Measurements from ENCODE around the gene RASL11B.
"Not testable (repeated sequence)": the region's sequence is repeated elsewhere in the genome, so short reads cannot be mapped to it uniquely, and the experiment has no call there.

RASL11B gene

GRCh38 chr4:52861879-52862616, at the start of gene RASL11B:
Gene RASL11B, plus strand, starts transcription at chr4:52862317. Its CDS starts 191 bp downstream, at chr4:52862508.
- peak; percentile 73 for DNase-seq

- DNase-seq = no peak
Observed at GRCh38 chr4:52813546-52813945, 48.6 kb upstream of the RASL11B start.

GRCh38 chr4:52822583-52822971, 39.5 kb upstream of the RASL11B start:
- no peak for DNase-seq

- DNase-seq = no peak
Observed at GRCh38 chr4:52822972-52823701, 39.0 kb upstream of the RASL11B start.

- no peak for DNase-seq
Observed at GRCh38 chr4:52823702-52824092, 38.4 kb upstream of the RASL11B start.

- no peak for DNase-seq
Observed at GRCh38 chr4:52824270-52824602, 37.9 kb upstream of the RASL11B start.

GRCh38 chr4:52824603-52825459, 37.3 kb upstream of the RASL11B start:
- no peak for DNase-seq

- DNase-seq = no peak
Observed at GRCh38 chr4:52825460-52826090, 36.5 kb upstream of the RASL11B start.

GRCh38 chr4:52833941-52834525, 28.1 kb upstream of the RASL11B start:
- DNase-seq = no peak

- DNase-seq = not testable (repeated sequence)
Observed at GRCh38 chr4:52834641-52835456, 27.3 kb upstream of the RASL11B start.

- no peak for DNase-seq
Observed at GRCh38 chr4:52836120-52836519, 26.0 kb upstream of the RASL11B start.

- no peak for DNase-seq
Observed at GRCh38 chr4:52836678-52837077, 25.4 kb upstream of the RASL11B start.

GRCh38 chr4:52837716-52838558, 24.2 kb upstream of the RASL11B start:
- no peak for DNase-seq

GRCh38 chr4:52838729-52839586, 23.2 kb upstream of the RASL11B start:
- no peak for DNase-seq

- no peak for DNase-seq
Observed at GRCh38 chr4:52840531-52841370, 21.4 kb upstream of the RASL11B start.

GRCh38 chr4:52841682-52842456, 20.2 kb upstream of the RASL11B start:
- DNase-seq = no peak

GRCh38 chr4:52842792-52843191, 19.3 kb upstream of the RASL11B start:
- DNase-seq = no peak

- DNase-seq = no peak
Observed at GRCh38 chr4:52843351-52843750, 18.8 kb upstream of the RASL11B start.

Measured in activated CD4-positive, alpha-beta T cell treated with anti-CD3 and anti-CD28 coated beads for 1 hour (primary cell).